ENCODE results near the gene CPSF4L. TPM values are rescaled to one million over a fixed set of nuclear protein-coding genes. Genes with fewer than 3 reads are reported as not detected.

CPSF4L gene
- total RNA-seq, 1 experiment from 2014 or later = not detected

GRCh38 chr17:73304438-73304837 lies 42.8 kb upstream of the CPSF4L start:
- in situ Hi-C loops (cut with HindIII; ENCODE audit: low pct_unique_long_range_greater_than_20kb, low sequenced_read_pairs) (no loop called here), intact Hi-C loops (cut with micrococcal nuclease; ENCODE audit: unreplicated experiment) (no loop called here)
- DNase-seq (ENCODE audit: low read depth, low spot score) = no peak
- H3K9me3 ChIP-seq (ENCODE audit: control insufficient read depth, insufficient read depth, low read depth, low read length) = no peaks in the 10 kb centered on the region
- no TSS peak for BruUV-seq (replicated peaks)
- no peak for ATAC-seq
- CTCF ChIA-PET = interaction anchor here (0.6 kb wide), 1 partner anchor 1569 kb away, joined by 19 read pairs; no protein-coding TSS in a partner anchor
- H3K36me3 ChIP-seq (ENCODE audit: control insufficient read depth, insufficient read depth, low read length) = no peaks in the 10 kb centered on the region
- POLR2A ChIA-PET = interaction anchor here (0.5 kb wide), 1 partner anchor 140 kb away, joined by 4 read pairs; the partner anchor contains the start of gene SSTR2
- H3K27ac ChIP-seq (ENCODE audit: low read length) = peak overlapping the region; percentile 97
- H3K4me3 ChIP-seq (ENCODE audit: low read depth in 2 of 2, low read length in 2 of 2) = peak overlapping the region in 1 of 2 experiments; percentile 57; a peak in 3 of 4 replicates
- H3K4me1 ChIP-seq (ENCODE audit: control insufficient read depth, insufficient read depth, low read length) = peaks cover 84% of the 10 kb centered on the region
- H3K27me3 ChIP-seq (ENCODE audit: control insufficient read depth, insufficient read depth, low read length) = no peaks in the 10 kb centered on the region
- TF ChIP-seq TCF7L2 (IDR thresholded peaks at IDR 0.05; ENCODE audit: low read depth, low read length) (no peak), SIN3A (IDR thresholded peaks at IDR 0.05; ENCODE audit: borderline replicate concordance, insufficient read depth, low read depth, low read length) (no peak), CTCF (IDR thresholded peaks at IDR 0.05) (no peak), REST (IDR thresholded peaks at IDR 0.05; ENCODE audit: insufficient read depth in 1 of 2, low read depth in 2 of 2, low read length in 1 of 2) (no peak), POLR2AphosphoS5 (IDR thresholded peaks at IDR 0.05; ENCODE audit: low read depth, low read length) (no peak)

GRCh38 chr17:73302189-73302588 lies 40.5 kb upstream of the CPSF4L start:
- POLR2A ChIA-PET = interaction anchor here (0.7 to 0.8 kb wide), 2 partner anchors 43 to 82 kb away, joined by 5 to 7 read pairs; no protein-coding TSS in a partner anchor
- H3K36me3 ChIP-seq (ENCODE audit: control insufficient read depth, insufficient read depth, low read length) = no peaks in the 10 kb centered on the region
- CTCF ChIA-PET = interaction anchor here (1.4 kb wide), 1 partner anchor 68 kb away, joined by 3 read pairs; no protein-coding TSS in a partner anchor
- in situ Hi-C loops (cut with HindIII; ENCODE audit: low pct_unique_long_range_greater_than_20kb, low sequenced_read_pairs) (no loop called here), intact Hi-C loops (cut with micrococcal nuclease; ENCODE audit: unreplicated experiment) (no loop called here)
- BruUV-seq (replicated peaks) = no TSS peak
- ATAC-seq (no peak), DNase-seq (ENCODE audit: low read depth, low spot score) (no peak)
- peaks cover 81% of the 10 kb centered on the region for H3K4me1 ChIP-seq (ENCODE audit: control insufficient read depth, insufficient read depth, low read length)
- no peak overlapping the region for H3K4me3 ChIP-seq (ENCODE audit: low read depth in 2 of 2, low read length in 2 of 2)
- no peak for TF ChIP-seq CTCF (IDR thresholded peaks at IDR 0.05)
- TF ChIP-seq POLR2AphosphoS5 (IDR thresholded peaks at IDR 0.05; ENCODE audit: low read depth, low read length) = no peak
- TF ChIP-seq REST (IDR thresholded peaks at IDR 0.05; ENCODE audit: insufficient read depth in 1 of 2, low read depth in 2 of 2, low read length in 1 of 2) = no peak
- TF ChIP-seq SIN3A (IDR thresholded peaks at IDR 0.05; ENCODE audit: borderline replicate concordance, insufficient read depth, low read depth, low read length) = no peak
- TF ChIP-seq TCF7L2 (IDR thresholded peaks at IDR 0.05; ENCODE audit: low read depth, low read length) = no peak
- H3K9me3 ChIP-seq (ENCODE audit: control insufficient read depth, insufficient read depth, low read depth, low read length) = no peaks in the 10 kb centered on the region
- no peaks in the 10 kb centered on the region for H3K27me3 ChIP-seq (ENCODE audit: control insufficient read depth, insufficient read depth, low read length)
- peak overlapping the region; percentile 51; the same call in 1 of the 2 replicates for H3K27ac ChIP-seq (ENCODE audit: low read length)

Measured in Panc1 (cell line).